Glutamatergic neuron (in vitro differentiated cells): ENCODE results near the gene DTX3L. TPM values are rescaled to one million over a fixed set of nuclear protein-coding genes. Genes with fewer than 3 reads are reported as not detected.

Experiments used
- DNase-seq: peaks from one replicate; pipeline ENCODE4 v3.0.0; 2022
- H3K27ac Mint-ChIP-seq: one replicate; pipeline ENCODE4 v1.8.0; 2020; ENCODE audit warnings: mild to moderate bottlenecking, mixed read lengths, inconsistent platforms; ENCODE audit not compliant: unreplicated experiment
- H3K27me3 Mint-ChIP-seq: one replicate; pipeline ENCODE4 v1.8.0; 2020; ENCODE audit warnings: mild to moderate bottlenecking, moderate library complexity, mixed read lengths, inconsistent platforms; ENCODE audit not compliant: unreplicated experiment
- H3K36me3 Mint-ChIP-seq: one replicate; pipeline ENCODE4 v1.8.0; 2020; ENCODE audit warnings: mild to moderate bottlenecking, mixed read lengths, inconsistent platforms; ENCODE audit not compliant: unreplicated experiment
- H3K4me1 Mint-ChIP-seq: one replicate; pipeline ENCODE4 v1.8.0; 2020; ENCODE audit warnings: mild to moderate bottlenecking, low read depth, mixed read lengths, inconsistent platforms; ENCODE audit not compliant: unreplicated experiment
- H3K4me3 Mint-ChIP-seq: one replicate; pipeline ENCODE4 v1.8.0; 2020; ENCODE audit warnings: mild to moderate bottlenecking, mixed read lengths, inconsistent platforms; ENCODE audit not compliant: unreplicated experiment
- H3K9me3 Mint-ChIP-seq: one replicate; pipeline ENCODE4 v1.8.0; 2020; ENCODE audit warnings: mild to moderate bottlenecking, moderate library complexity, mixed read lengths, inconsistent platforms; ENCODE audit not compliant: unreplicated experiment
- total RNA-seq: library from RNA; stranded (reverse); fragmentation: NEBNext Ultra II Directional; extraction: Animal tissue kit (Norgen Biotek cat#: 25700); gene quantifications from one replicate; pipeline ENCODE4 v1.2.1, GENCODE V29; 2021; ENCODE audit not compliant: unreplicated experiment
- TF ChIP-seq, protein P1 (sequence below): fragments of 200-600 bp; sonication (generic); IDR thresholded peaks from one replicate; pipeline ENCODE4 v1.5.0; 2021; ENCODE audit not compliant: partially characterized antibody, unreplicated experiment

The DTX3L gene
- total RNA-seq, 1 donor from 2014 or later: 0.20 TPM

GRCh38 chr3:122598151-122598550 lies 34.0 kb downstream of the DTX3L start:
- TF ChIP-seq, protein P1, sequence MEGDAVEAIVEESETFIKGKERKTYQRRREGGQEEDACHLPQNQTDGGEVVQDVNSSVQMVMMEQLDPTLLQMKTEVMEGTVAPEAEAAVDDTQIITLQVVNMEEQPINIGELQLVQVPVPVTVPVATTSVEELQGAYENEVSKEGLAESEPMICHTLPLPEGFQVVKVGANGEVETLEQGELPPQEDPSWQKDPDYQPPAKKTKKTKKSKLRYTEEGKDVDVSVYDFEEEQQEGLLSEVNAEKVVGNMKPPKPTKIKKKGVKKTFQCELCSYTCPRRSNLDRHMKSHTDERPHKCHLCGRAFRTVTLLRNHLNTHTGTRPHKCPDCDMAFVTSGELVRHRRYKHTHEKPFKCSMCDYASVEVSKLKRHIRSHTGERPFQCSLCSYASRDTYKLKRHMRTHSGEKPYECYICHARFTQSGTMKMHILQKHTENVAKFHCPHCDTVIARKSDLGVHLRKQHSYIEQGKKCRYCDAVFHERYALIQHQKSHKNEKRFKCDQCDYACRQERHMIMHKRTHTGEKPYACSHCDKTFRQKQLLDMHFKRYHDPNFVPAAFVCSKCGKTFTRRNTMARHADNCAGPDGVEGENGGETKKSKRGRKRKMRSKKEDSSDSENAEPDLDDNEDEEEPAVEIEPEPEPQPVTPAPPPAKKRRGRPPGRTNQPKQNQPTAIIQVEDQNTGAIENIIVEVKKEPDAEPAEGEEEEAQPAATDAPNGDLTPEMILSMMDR: no peak
- Mint-ChIP-seq H3K36me3 (no peaks in the 10 kb centered on the region), H3K4me1 (no peaks in the 10 kb centered on the region), H3K4me3 (no peak overlapping the region), H3K9me3 (no peaks in the 10 kb centered on the region), H3K27ac (no peak overlapping the region), H3K27me3 (no peaks in the 10 kb centered on the region)
- no peak for DNase-seq

DNA sequence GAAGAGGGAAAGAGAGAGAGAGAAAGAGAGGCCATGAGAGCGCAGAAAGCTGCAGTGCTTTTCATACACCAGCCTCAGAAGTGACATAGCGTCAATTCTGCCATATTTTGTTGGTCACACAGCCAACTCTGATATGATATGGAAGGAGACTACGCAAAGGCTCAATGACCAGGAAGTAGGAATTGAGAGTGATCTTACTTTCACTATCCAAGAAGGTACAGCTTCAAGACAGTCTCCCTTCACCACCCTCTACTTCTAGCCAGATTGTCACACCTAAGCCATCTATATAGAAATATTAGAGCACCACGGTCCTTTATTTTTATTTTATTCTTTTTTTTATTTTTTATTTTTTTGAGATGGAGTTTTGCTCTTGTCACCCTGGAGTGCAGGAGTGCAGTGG lies 34.4 kb downstream of the DTX3L start:
- TF ChIP-seq, protein P1: no peak
- DNase-seq: no peak
- no peaks in the 10 kb centered on the region for H3K36me3 Mint-ChIP-seq
- no peaks in the 10 kb centered on the region for H3K9me3 Mint-ChIP-seq
- H3K27ac Mint-ChIP-seq: no peak overlapping the region
- H3K4me3 Mint-ChIP-seq: no peak overlapping the region
- no peaks in the 10 kb centered on the region for H3K4me1 Mint-ChIP-seq
- no peaks in the 10 kb centered on the region for H3K27me3 Mint-ChIP-seq

GRCh38 chr3:122602011-122602710 lies 38.0 kb downstream of the DTX3L start:
- H3K4me1 Mint-ChIP-seq: no peaks in the 10 kb centered on the region

DNA sequence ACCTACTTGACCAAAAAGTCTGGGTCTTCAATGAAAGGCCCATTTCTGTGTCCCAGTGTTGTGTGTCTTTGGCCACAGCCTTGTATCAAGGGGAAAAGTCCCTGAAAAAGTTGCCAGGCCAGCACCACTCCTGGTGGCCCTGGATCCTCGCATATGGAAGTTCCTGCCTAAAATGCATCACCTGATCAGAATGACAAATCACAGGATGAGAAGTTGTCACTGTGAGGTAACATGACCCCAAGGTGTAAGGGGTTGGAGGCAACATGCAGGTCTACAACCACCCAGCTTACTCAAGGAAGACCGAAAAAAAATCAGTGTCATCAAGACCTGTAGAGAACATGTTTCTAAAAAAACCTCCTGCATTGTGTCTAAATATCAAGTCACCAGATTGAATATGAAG lies 38.9 kb downstream of the DTX3L start:
- H3K36me3 Mint-ChIP-seq: no peaks in the 10 kb centered on the region
- H3K4me1 Mint-ChIP-seq: no peaks in the 10 kb centered on the region
- no peak overlapping the region for H3K4me3 Mint-ChIP-seq
- TF ChIP-seq, protein P1: no peak
- peaks cover 1% of the 10 kb centered on the region for H3K27me3 Mint-ChIP-seq
- no peaks in the 10 kb centered on the region for H3K9me3 Mint-ChIP-seq
- no peak for DNase-seq
- H3K27ac Mint-ChIP-seq: no peak overlapping the region

More at GRCh38 chr3:122602011-122602710, 38.0 kb downstream of the DTX3L start:
- TF ChIP-seq, protein P1: no peak
- Mint-ChIP-seq H3K27me3 (no peaks in the 10 kb centered on the region), H3K4me3 (no peak overlapping the region), H3K9me3 (no peaks in the 10 kb centered on the region), H3K27ac (no peak overlapping the region), H3K36me3 (no peaks in the 10 kb centered on the region)
- no peak for DNase-seq

DNA sequence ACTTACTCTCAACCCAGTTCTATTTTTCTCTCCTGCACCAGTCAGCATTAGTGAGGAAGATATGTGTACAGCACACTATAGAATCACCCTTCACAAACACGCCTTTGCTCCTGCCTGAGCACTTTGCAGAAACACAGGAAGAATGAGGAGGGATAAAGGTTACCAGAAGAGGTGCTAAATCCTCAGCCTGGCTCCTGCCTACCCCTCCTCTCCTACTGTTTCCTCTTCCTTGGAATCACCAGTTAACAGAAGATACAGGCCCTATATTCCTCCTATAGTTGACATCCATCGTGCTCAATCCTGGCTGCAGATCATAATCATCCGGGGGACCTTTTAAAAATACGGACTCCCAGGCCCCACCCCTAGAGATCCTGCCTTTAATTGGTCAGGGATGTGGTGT lies 42.2 kb downstream of the DTX3L start:
- TF ChIP-seq, protein P1: no peak
- DNase-seq: no peak

More for the DNA sequence above, 42.2 kb downstream of the DTX3L start:
- Mint-ChIP-seq H3K27me3 (peaks cover 1% of the 10 kb centered on the region), H3K27ac (no peak overlapping the region), H3K4me1 (no peaks in the 10 kb centered on the region), H3K36me3 (no peaks in the 10 kb centered on the region), H3K4me3 (no peak overlapping the region), H3K9me3 (no peaks in the 10 kb centered on the region)
